ENCODE results near the gene UQCC2.

GRCh38 chr6:33754222-33754621 lies 42.7 kb upstream of the UQCC2 start:
- no peak for TF ChIP-seq CTCF (conservative IDR thresholded peaks at IDR 0.05)
- no peak for TF ChIP-seq EZH2 (IDR thresholded peaks at IDR 0.05; ENCODE audit: low read depth)

All from PC-9 (cell line).